HCT116 (cell line): ENCODE measurements around the gene CELF2. TPM values are rescaled to one million over a fixed set of nuclear protein-coding genes. Genes with fewer than 3 reads are reported as not detected.

ENCODE experiments used
- ATAC-seq: fragments of 200-7000 bp; cut with Tn5 transposase; 2 replicates; pipeline ENCODE4 v1.9.1; 2020; ENCODE audit warnings: mild to moderate bottlenecking, moderate library complexity
- BruUV-seq: library from RNA; stranded (reverse); fragments of 400-500 nt; replicated peaks from 2 replicates; lab custom pipeline; 2021; lab: Mats Ljungman, UMichigan
- CTCF ChIA-PET: fragments of 300-600 bp; sonication (Branson Sonifier 250); formaldehyde crosslinking; loops from one replicate; lab custom pipeline; 2021; ENCODE audit warnings: antibody characterized with exemption; lab: Charles Lee
- POLR2A ChIA-PET: fragments of 300-600, 350-600 bp; sonication (Branson Sonifier 250); formaldehyde crosslinking; loops from one replicate; lab custom pipeline; 2021; ENCODE audit warnings: antibody characterized with exemption; lab: Charles Lee
- RAD21 ChIA-PET, 2 experiments: fragments of 300-600 bp; sonication (Branson Sonifier 250); formaldehyde crosslinking; loops; one replicate each; lab custom pipeline; 2023; ENCODE audit warnings: low total read pairs in 2 of 2; ENCODE audit not compliant: uncharacterized antibody in 2 of 2, unreplicated experiment in 2 of 2, low non-redundant PET in 1 of 2; lab: Charles Lee
- DNase-seq: peaks from one replicate; pipeline ENCODE4 v3.0.0-alpha.2; 2010; ENCODE audit warnings: low read depth, low spot score
- H2AFZ ChIP-seq: fragments of 200-600 bp; shearing (Covaris generic), sonication (generic); 2 replicates; pipeline ENCODE4 v1.6.1; 2017; ENCODE audit warnings: low read depth, mixed run types, mixed read lengths, antibody characterized with exemption, low read length; ENCODE audit not compliant: poor library complexity, severe bottlenecking
- H3K27ac ChIP-seq: 2 replicates; pipeline ENCODE4 v1.5.1; 2012; ENCODE audit warnings: low read depth, low read length
- H3K27me3 ChIP-seq: fragments of 200-600 bp; sonication (generic); 2 replicates; pipeline ENCODE4 v1.6.1; 2016; ENCODE audit warnings: mixed run types, low read length, mixed read lengths; ENCODE audit not compliant: insufficient read depth
- H3K36me3 ChIP-seq, 2 experiments: fragments of 200-500 bp in 1 of 2; fragments of 200-600 bp in 1 of 2; sonication (Bioruptor generic) in 1 of 2; sonication (generic) in 1 of 2; 2 replicates each; pipeline versions ENCODE4 v1.5.1 to v1.6.1; 2014 to 2016; ENCODE audit warnings: low read length in 2 of 2, inconsistent platforms in 1 of 2, mixed read lengths in 1 of 2, mixed run types in 1 of 2; ENCODE audit not compliant: insufficient read depth in 2 of 2, control insufficient read depth in 1 of 2
- H3K4me1 ChIP-seq, 2 experiments: fragments of 200-600 bp in 1 of 2; sonication (generic) in 1 of 2; 2 replicates each; pipeline versions ENCODE4 v1.5.1 to v1.6.1; 2012 to 2017; ENCODE audit warnings: low read length in 2 of 2, inconsistent platforms in 1 of 2, mild to moderate bottlenecking in 1 of 2, mixed read lengths in 1 of 2, mixed run types in 1 of 2, moderate library complexity in 1 of 2; ENCODE audit not compliant: insufficient read depth in 2 of 2, control insufficient read depth in 1 of 2
- H3K4me2 ChIP-seq: fragments of 200-600 bp; sonication (generic); 2 replicates; pipeline ENCODE4 v1.6.1; 2017; ENCODE audit warnings: mixed run types, low read length, mixed read lengths
- H3K4me3 ChIP-seq, 2 experiments: fragments of 200-600 bp in 1 of 2; sonication (generic) in 1 of 2; replicated peaks in 1 of 2; 2 replicates each; pipeline ENCODE4 v1.5.1; 2011 to 2016; ENCODE audit warnings: low read length in 2 of 2, control low read depth in 1 of 2, low read depth in 1 of 2, mild to moderate bottlenecking in 1 of 2, mixed read lengths in 1 of 2, mixed run types in 1 of 2
- H3K79me2 ChIP-seq: fragments of 200-600 bp; sonication (generic); 2 replicates; pipeline ENCODE4 v1.6.1; 2017; ENCODE audit warnings: mild to moderate bottlenecking, mixed run types, low read length, moderate library complexity, mixed read lengths; ENCODE audit not compliant: insufficient read depth
- H3K9ac ChIP-seq: fragments of 200-600 bp; sonication (generic); 2 replicates; pipeline ENCODE4 v1.6.1; 2016; ENCODE audit warnings: low read length, mixed read lengths
- H3K9me2 ChIP-seq: fragments of 200-600 bp; sonication (generic), shearing (Covaris generic); 2 replicates; pipeline ENCODE4 v1.6.1; 2017; ENCODE audit warnings: mixed run types, mild to moderate bottlenecking, moderate library complexity; ENCODE audit not compliant: insufficient read depth
- H3K9me3 ChIP-seq, 2 experiments: fragments of 200-500 bp in 1 of 2; fragments of 200-600 bp in 1 of 2; sonication (Bioruptor generic) in 1 of 2; sonication (generic) in 1 of 2; 2 replicates each; pipeline ENCODE4 v1.6.1; 2014 to 2017; ENCODE audit warnings: low read length in 2 of 2, mixed read lengths in 2 of 2, inconsistent platforms in 1 of 2, low read depth in 1 of 2, mild to moderate bottlenecking in 1 of 2, mixed run types in 1 of 2, moderate library complexity in 1 of 2; ENCODE audit not compliant: control insufficient read depth in 1 of 2, insufficient read depth in 1 of 2
- H4K20me1 ChIP-seq: fragments of 200-600 bp; sonication (generic), shearing (Covaris generic); 2 replicates; pipeline ENCODE4 v1.6.1; 2017; ENCODE audit warnings: mixed run types, mild to moderate bottlenecking, moderate library complexity; ENCODE audit not compliant: insufficient read depth
- ATF3 ChIP-seq: IDR thresholded peaks from 2 replicates; pipeline ENCODE4 v1.6.1; 2012
- CBX3 ChIP-seq: IDR thresholded peaks from 2 replicates; pipeline ENCODE4 v1.6.1; 2012; ENCODE audit warnings: low read depth
- CTCF ChIP-seq, 3 experiments: fragments of 200-600 bp in 1 of 3; sonication (generic) in 1 of 3; IDR thresholded peaks in 2 of 3; conservative IDR thresholded peaks in 1 of 3; 2 replicates each; pipeline ENCODE4 v1.5.1; 2012 to 2017; ENCODE audit warnings: low read depth in 2 of 3, low read length in 2 of 3, antibody characterized with exemption in 1 of 3, borderline replicate concordance in 1 of 3, control low read depth in 1 of 3, mild to moderate bottlenecking in 1 of 3, mixed read lengths in 1 of 3, mixed run types in 1 of 3, moderate library complexity in 1 of 3; ENCODE audit not compliant: insufficient read depth in 1 of 3
- ELF1 ChIP-seq: IDR thresholded peaks from 2 replicates; pipeline ENCODE4 v1.6.1; 2012; ENCODE audit warnings: low read depth, borderline replicate concordance
- EZH2 ChIP-seq: fragments of 200-600 bp; sonication (generic); IDR thresholded peaks from 2 replicates; pipeline ENCODE4 v1.6.1; 2017; ENCODE audit warnings: antibody characterized with exemption, mixed run types
- EZH2phosphoT487 ChIP-seq: fragments of 200-600 bp; IDR thresholded peaks from 2 replicates; pipeline ENCODE4 v1.6.1; 2018; ENCODE audit warnings: antibody characterized with exemption, borderline replicate concordance
- MAX ChIP-seq: IDR thresholded peaks from 2 replicates; pipeline ENCODE4 v1.6.1; 2012
- POLR2A ChIP-seq: IDR thresholded peaks from 2 replicates; pipeline ENCODE4 v1.7.0; 2011; ENCODE audit warnings: borderline replicate concordance; ENCODE audit not compliant: insufficient read depth, insufficient read length; ENCODE audit errors: extremely low read depth
- POLR2AphosphoS5 ChIP-seq: IDR thresholded peaks from 2 replicates; pipeline ENCODE4 v1.6.1; 2011; ENCODE audit warnings: mild to moderate bottlenecking, low read depth, low read length, moderate library complexity
- SIN3A ChIP-seq: IDR thresholded peaks from 2 replicates; pipeline ENCODE4 v1.6.1; 2012; ENCODE audit warnings: low read depth
- SRF ChIP-seq: IDR thresholded peaks from 2 replicates; pipeline ENCODE4 v1.6.1; 2012; ENCODE audit warnings: low read depth
- ZBTB33 ChIP-seq: IDR thresholded peaks from 2 replicates; pipeline ENCODE4 v1.6.1; 2011; ENCODE audit warnings: mild to moderate bottlenecking, low read length, moderate library complexity; ENCODE audit not compliant: insufficient replicate concordance; ENCODE audit errors: extremely low read depth
- intact Hi-C: fragments of 100-400 bp; cut with micrococcal nuclease; formaldehyde crosslinking; loops from 2 replicates; pipeline ENCODE4 v1.10.0; 2022
- total RNA-seq: library from RNA; stranded (reverse); gene quantifications from one replicate; pipeline ENCODE4 v1.2.1, GENCODE V29; 2021; ENCODE audit not compliant: unreplicated experiment

The CELF2 gene
- total RNA-seq, 1 experiment from 2014 or later: 0.66 TPM

- BruUV-seq: no TSS peak
- ChIA-PET RAD21 (no interaction called here), CTCF (no interaction called here), POLR2A (no interaction called here)
- Histone ChIP-seq H3K27me3 (0 out of 2 replicates have a peak, but pooled peaks cover 3% of the 10 kb centered on the region), H3K9me2 (no peaks in the 10 kb centered on the region), H3K27ac (no peak overlapping the region), H3K79me2 (no peaks in the 10 kb centered on the region), H3K4me1 (no peaks in the 10 kb centered on the region), H3K4me2 (no peak overlapping the region), H3K9ac (no peak overlapping the region), H2AFZ (no peak overlapping the region), H3K9me3 (0 out of 4 replicates have a peak, but pooled peaks cover 0 to 2% of the 10 kb centered on the region in 2 experiments), H3K4me3 (no peak overlapping the region), H4K20me1 (no peaks in the 10 kb centered on the region), H3K36me3 (no peaks in the 10 kb centered on the region)
- ATAC-seq (no peak), DNase-seq (no peak)
- TF ChIP-seq POLR2A (no peak), POLR2AphosphoS5 (no peak), MAX (no peak), CBX3 (no peak), SRF (no peak), EZH2phosphoT487 (no peak), EZH2 (no peak), ZBTB33 (no peak), ATF3 (no peak), CTCF (IDR thresholded peaks at IDR 0.05 in 2 of 3, conservative IDR thresholded peaks at IDR 0.05 in 1 of 3; ENCODE audit: borderline replicate concordance in 1 of 3, insufficient read depth in 1 of 3, low read depth in 2 of 3, low read length in 2 of 3) (no peak), SIN3A (no peak), ELF1 (no peak)
- intact Hi-C loops: no loop called here
Observed at GRCh38 chr10:11313463-11313862, 295.8 kb downstream of the CELF2 start.
